SW480 (cell line): Measurements from ENCODE around the gene HNF1A.

Experiments
- DNase-seq: peaks from one replicate; pipeline ENCODE4 v3.0.0-alpha.2; 2016; ENCODE audit warnings: low spot score

Gene HNF1A

DNA sequence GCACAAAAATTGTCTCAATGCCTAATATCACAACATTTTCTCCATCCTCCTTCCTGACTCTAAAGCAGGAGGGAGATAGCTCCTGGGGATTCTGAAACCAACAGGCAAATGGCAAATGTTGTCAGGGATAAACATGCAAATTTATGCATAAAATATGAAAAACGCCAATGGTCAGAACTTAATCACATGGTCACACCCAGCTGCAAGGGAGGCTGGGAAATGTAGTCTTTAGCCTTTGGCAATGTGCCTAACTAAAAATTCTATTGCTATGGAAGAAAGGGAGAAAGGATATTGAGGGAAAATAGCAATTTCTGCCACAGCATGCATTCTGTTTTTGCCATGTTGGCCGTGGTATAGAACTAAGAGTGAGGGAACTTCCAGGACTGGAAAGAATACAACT is 72.4 kb downstream of the HNF1A start:
- DNase-seq: peak; percentile 26
